DMS 273 treated with DMSO at 0.1 percent for 48 hours (cell line): Measurements from ENCODE around the gene TMEM106C.

Experiments
- DNase-seq: peaks from one replicate; lab custom pipeline; 2025; lab: John Stamatoyannopoulos, UW

The TMEM106C gene

DNA sequence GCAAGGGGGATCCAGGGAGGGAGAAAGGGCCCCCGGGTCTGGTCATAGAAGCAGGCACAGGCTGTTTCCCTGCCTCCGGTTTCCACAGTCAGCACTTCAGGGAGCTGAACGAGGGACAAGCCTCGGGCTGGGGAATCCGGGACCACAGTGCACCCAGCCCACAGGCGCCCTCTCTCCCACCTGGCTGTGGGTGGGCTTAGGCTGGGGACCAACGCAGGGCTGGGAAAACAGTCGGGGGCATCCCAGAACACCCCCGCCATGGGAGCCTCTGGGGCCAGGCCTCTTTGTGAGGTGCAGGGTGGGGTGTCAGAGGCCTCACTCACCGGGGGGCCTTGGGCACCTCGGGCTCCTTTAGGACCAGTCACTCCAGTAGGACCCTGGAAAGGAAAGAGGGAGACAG, 16.3 kb downstream of the TMEM106C start:
- no peak for DNase-seq

DNA sequence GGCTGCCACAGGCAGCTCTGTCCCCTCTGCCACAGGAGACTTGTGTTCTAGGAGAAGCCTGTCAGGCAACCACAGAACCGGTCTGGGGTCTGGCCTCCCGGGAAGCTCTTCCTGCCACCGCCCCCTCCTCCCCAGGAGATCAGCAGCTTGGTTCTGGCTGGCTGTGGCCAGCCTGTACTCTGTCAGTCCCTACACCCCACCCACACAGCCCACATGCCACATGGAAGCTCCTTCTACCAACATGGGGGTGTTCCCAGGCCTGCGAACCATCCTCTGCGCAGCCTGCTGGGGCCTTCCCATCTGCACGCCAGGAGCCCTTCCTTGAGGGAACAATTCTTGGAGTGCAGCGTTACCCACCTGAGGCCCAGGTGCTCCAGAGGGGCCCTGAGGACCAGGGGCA, 16.8 kb downstream of the TMEM106C start:
- no peak for DNase-seq

DNA sequence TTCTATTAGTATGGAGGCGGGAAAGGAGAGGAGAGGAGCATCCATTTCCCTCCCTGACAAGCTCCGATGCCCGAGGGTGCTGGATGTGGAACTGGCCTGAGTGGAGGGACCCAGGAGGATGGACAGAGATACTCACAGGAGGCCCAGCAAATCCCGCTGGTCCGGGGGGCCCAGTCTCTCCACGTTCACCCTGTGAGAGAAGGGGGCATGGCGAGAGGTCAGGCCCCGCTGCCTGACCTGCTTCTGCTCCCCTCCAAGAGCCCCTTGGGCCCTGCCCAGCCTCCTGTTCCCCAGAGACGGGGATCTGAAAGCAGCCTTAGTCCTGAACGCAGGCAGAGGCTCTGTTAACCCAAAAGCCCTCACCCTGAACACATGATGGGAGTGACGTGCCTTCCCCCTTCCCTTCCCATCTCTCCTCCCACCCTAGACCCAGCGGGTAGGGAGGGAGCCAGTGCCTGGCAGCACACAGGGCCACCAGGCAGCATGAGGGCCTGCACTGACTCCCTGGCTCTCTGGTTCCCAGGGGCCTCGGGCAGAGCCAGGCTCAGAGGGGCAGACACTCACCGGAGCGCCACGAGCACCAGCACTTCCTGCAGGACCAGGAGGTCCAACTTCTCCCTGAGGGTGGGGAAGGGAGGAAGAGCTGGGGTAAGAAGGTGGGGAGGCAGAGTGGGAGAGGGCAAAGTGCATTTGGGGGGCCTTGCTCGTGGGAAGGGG, 17.5 kb downstream of the TMEM106C start:
- no peak for DNase-seq

DNA sequence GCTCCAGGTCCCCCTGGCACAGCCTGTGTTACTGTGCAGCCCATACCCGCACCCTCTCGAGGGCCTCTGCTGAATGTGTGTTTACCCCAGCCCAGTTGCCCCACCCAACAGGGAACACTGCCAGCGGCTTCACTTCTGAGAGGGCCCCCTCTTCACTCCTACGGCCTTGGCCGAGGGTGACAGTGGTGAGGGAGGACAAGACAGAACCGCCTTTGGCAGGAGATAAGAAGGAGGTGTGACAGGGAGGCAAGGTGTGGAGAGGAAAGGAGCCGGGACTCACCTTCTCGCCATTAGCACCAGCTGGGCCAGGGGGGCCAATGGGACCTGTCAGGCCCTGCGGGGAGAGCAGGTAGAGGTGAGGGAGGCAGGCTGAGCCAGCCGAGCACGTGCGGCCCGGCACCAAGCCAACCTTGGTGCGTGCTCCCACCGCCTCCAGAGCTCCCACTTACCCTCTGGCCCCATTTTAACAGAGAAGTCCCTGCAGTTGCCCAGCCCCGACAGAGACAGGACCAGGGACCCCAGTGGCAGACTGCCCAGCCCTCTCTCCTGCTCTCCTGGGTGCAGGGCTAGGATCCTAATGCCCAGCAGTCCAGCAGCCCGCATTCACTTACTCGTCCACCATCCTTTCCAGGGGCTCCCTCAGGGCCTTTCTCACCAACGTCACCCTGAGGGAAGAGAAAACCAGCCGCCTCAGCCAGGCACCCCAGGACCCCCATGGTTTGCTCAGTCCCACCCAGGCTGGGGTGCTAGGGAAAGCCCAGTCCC, 18.3 kb downstream of the TMEM106C start:
- DNase-seq, result no peak

DNA sequence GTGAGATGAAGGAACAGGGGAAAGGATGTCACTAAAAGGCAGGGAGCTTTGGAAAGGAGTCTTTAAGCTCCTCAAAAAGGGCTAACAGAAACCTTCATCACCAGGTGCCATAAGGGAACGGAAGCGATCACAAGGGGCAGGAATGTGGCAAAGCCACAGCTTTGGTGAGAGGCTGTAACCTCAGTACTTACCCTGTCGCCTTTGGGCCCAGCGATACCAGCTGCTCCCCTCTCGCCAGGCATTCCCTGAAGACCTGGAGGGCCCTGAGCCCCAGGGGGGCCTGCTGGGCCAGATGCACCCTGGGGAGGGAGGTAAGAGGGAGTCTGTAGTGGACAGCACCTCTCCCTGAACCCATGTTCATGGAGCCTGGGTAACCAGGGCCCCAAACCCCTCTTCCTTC, 18.9 kb downstream of the TMEM106C start:
- no peak for DNase-seq

DNA sequence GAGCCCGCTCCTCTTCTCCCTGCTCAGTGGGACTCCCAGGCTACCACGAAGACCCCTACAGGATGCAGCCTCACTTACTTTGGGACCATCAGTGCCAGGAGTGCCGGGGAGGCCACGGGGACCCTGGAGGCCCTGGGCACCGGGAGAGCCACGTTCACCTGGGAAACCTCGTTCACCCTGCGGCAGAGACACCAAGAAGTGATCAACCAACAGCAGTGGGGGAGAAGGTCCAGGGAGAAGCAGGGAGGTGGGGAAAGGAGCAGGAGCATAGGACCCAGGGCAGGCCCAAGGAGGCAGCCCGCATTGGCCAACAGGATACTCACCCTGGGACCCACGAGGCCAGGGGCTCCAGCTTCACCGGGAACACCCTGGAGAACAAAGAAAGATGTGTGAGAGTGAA, 19.4 kb downstream of the TMEM106C start:
- DNase-seq, result no peak

DNA sequence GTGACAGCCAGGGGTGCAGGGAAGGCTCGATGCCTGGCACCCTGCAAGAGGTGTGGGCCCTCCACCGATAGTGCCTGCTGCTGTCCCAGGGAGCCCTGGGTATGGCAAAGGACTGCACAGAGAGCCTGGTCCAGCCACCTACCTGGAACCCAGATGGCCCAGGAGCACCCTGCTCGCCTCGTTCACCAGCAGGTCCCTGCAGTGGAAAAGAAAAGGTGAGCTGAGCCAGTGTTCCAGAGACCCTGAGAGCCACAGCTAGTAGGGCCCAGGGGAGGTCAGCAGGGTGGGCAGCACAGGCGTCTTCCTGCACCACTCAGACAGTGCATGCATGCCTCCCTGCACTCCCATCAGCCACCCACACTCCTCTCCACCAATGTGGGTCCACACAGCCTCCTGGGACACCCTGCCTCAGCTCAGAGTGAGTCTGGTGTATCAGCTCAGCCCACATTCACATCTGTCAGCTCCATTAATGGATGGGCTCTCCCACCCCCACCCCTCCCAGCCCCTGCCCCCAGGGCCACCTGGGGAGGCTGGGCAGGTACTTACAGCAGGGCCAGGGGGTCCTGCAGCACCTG, 20.2 kb downstream of the TMEM106C start:
- no peak for DNase-seq

DNA sequence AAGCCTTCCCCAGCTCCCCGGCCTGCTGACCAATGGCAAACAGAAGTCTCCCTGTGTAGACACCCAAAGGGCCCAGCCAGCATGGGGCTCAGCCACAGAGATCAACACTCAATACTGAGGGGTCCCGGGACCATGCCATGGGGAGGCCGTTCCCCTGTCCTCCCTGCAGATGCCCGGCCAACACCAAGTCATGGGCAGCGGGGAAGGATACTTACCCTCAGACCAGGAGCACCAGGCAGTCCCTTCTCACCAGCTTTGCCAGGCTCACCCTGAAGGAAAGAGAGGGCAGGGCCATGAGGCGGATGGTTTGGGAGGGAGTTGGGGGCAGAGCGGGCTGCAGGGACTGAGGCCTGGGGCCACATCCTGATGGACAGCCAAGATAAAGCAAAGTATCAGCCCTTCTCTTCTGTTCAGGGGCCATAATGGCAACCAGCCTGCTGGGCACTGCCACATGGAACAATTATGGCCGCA, 21.0 kb downstream of the TMEM106C start:
- no peak for DNase-seq

DNA sequence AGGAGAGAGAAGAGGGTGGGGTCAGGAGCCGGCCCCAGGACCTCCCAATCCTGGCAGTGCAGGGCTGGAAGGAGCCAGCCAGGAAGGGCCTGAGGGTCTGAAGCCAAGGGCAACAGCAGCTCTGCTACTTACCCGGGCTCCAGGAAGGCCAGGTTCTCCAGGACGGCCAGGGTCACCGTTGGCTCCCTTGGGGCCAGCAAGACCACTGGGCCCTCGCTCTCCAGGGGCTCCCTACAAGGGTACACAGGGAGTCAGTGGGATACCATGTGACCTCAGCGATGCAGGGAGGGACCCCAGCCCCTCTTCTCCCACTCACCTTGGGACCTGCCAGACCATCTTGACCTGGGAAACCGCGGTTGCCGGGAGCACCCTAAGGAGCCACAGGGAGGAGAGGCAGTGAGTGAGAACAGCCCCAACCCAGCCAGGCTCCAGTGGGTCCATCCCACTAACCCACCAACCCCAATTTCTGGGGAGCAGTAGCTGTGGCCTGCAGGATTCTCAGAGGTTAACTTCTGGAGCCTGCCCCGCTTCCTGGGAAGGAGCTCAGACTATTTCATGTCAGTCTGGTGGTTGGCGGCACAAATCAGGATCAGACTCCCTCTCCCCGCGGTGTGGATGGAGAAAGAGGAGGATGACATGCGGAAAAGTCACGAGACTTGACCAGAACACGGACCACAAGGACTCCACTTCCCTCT, 22.3 kb downstream of the TMEM106C start:
- no peak for DNase-seq

DNA sequence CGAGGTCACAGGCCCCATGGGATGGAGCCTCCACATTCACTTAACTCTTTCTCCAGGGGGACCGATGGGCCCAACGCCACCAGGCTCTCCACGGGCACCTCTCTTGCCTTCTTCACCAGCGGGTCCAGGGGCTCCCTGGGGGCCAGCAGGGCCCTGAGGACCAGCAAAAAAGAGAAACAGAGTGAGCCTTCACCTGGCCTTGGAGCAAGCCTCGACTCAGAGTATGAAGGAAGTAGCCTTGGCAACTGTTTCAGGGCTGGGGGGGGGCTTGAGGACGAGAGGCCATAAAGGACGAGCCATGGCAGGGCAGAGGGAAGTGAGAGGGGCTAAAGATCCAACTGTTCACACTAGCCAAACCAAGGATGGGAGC, 22.9 kb downstream of the TMEM106C start:
- no peak for DNase-seq

DNA sequence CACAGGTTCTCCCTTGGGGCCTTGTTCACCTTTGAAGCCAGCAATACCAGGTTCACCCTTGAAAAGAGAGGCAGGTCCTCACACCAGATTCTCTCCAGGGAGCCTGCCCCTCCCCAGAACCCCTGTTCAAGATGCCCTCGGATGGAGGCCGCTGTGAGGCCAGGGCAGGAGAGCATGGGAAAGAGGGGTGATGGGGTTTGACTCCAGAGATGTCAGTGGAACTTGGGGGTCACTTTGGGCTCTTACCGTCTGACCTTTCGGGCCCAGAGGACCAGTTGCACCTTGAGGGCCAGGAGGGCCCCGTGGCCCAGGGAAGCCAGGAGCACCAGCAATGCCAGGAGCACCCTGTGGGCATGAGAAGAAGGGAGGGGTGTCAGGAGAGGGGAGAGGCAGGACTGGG, 23.4 kb downstream of the TMEM106C start:
- no peak for DNase-seq

DNA sequence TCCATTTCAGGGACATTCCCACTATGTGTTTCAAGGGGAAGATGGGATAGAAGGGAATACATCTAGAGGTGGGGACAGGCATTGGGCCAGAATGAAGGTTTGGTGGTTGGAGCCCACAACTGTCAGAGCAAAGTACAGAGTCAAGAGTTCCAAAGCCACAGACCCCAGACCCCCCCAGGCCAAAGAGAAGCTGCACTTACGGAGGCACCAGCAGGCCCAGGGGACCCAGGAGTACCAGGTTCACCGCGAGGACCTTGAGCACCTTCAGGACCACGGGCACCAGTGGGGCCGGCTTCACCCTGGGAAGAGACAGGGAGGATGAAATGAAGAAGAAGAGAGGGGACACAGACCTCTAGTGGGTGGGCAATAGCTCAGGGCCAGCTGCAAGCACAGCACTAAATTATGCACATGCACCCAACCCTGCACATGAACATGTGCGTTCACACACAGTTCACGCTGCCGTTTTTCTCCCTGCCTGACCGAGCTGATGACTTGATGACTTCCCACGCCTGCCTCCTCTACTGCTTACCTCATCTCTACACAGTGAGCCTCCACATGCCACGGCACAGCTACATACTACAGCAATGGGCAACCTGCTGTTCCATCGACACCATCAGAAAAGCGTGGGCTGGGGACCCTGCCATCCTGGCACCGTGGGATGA, 24.1 kb downstream of the TMEM106C start:
- no peak for DNase-seq

DNA sequence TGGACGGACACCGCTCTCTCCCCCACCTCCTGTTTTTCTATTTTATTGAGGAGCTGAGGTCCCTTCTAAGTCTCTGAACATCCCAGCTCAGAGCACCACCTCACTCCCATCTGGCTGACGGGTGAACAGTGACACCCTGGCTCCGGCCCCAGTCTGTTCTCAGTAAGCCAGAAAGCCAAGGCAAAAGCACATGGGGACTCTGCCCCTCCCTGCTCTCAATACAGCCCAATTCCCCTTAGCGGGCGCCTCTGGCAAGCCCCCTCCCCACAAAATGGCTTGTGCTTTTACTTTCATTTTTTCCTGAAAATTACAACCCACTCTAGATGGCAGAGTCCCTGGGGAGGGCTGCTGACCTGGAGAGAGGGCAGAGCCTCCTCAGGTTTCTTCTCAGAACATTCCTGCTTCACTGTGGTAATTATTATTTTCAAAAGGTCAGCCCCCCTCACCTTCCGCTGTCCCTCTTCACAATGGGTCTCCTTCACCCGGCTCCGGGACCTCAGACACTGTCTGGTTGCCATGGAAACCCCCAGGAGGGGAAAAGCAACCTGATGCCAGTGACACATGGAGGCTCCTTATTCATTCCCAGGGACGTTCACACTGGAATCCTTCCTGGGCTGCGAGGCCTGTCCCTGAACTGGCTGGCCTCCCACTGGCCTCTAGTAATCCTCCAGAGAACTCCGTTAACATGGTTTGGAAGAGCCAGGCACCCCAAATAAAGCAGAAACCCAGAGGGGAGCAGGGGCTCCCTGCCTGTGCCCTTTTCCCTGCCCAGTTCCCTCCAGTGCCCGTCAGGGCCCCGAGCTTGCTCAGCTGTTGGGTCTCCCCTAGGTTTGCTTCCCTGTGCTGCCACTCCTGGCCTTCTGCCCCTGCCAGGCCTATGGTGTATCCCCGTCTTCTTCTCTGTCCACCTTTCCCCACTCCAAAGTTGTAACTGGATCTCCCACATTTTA, 25.0 kb downstream of the TMEM106C start:
- no peak for DNase-seq

DNA sequence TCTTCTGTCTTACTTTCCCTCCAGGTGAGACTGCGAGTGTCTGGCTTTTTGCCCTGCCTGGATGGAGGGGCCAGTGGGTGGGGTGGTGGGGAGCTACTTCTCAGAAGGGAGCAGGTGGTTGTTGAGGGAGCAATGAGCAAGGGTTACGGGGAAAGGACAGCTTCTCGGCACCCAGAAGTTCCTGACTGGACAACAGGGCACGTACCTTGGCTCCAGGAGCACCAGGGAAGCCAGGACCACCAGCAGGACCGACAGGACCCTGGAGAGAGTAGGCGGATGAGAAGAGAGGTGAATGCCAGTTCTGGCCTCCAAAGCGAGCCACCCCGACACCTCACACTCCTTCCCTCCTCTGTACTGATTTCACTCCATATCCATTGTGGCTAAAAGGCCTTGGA, 25.6 kb downstream of the TMEM106C start:
- no peak for DNase-seq

DNA sequence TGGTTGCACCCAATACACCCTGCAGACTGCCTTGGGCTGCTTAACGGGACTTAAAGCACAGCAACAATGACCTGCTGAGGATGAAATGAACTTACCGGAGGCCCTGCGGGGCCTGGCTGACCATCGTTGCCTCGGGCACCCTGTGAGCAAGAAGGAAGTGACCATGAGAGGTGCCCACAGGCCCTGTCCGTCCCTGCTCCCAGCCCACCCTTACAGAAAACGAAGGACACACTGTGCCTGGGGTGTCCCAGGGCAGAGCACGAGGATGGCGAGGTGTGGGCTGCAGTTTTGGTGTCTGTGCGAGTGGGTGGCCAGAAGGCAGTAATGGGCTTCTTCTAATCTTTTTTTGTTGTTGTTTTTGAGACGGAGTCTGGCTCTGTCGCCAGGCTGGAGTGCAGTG, 26.3 kb downstream of the TMEM106C start:
- no peak for DNase-seq

DNA sequence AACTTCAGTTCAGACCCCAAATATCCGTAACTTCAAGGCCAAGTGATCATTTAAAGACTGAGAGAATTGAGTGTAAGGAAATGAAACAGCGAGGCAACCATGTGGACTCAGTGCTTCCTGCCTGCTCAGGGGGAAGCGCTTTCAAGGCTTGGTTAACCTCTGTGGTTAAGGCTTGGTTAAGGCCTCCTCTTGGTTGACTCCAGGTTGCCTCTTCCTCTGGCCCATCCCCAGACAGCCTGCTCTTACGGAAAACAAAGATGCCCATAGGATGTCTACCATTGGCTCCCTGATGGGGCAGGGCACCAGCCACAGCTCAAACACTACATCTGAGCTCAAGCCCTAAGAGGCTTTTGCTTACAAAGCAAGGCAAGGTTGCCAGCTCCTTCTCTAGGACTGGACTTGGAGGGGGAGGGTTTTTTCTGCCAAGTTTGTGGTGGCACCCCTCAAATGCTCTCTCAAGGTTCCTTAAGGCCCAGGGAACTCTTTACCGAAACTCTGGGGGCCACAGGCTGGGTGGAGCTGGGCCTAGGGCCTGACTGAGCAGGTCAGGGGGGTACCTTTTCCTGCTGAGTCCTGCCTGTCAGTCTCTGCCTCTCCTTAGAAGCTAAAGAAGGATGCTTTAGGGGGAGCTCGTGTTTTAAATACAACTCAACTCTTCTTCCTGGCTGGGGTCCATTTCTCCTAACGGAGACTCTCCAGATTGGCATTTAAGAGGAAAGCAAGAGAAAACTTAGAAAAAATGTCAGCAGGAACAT, 27.1 kb downstream of the TMEM106C start:
- no peak for DNase-seq

DNA sequence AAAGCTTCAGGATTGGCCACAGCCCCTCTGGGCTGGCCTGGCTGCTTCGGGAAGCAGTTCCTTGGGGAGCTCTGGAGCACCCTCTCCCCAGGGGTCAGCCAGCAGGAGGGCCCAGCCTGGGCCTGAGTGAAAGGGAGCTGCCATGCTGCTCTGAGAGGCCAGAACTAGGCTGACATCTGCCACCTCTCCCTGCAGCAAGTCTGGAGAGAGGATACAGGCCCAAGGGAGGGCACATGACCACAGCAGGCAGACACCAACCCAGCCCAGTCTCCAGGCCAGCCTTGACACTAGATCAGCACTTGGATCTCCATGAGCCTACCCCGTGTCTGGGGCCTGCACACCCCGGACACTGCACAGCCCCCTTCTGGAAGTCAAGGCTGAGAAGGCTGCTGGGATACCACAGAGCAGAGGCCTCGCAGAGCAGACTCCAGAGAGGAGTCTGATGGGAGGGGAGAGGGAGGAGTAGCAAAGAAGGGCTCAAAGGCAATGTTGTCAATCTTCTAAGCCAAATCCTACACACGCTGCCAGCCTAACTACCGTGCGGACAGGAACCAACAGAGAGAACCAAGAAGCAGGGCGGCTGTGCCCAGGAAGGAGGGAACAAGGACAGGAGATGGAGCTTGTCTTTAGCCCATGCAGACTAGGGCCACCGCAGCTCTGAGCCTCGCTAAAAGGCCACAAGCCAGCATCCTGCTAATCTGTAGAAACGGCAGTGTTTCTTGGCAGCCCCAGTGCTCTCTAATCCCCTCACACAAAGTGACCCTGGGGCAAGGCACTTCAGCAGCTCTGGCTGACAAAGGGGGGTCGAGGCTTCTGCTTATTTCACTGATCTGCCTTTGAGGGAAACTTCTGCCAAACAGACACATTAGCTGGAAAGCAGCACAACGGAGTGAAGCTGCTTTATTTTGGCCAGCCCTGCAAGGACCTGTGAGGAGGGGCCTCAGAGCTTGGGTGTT, 28.0 kb downstream of the TMEM106C start:
- DNase-seq, result no peak

DNA sequence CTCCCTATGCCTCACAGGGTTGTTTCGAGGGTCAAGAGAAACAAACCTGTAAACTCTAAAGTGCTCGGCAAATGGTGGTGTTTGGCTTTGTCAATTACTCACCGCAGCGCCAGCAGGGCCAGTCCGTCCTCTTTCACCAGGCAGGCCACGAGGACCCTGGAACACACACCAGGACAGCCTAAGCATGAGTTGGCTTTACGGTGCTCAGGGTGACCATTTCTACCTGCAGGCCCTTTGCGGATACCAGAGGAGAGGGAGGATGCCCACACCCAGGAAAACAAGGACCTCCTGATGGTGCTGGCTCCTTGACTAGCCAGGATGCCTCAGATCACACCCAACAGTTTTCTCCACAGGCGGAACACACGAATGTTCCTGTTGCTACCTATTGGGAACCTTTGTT, 29.4 kb downstream of the TMEM106C start:
- no peak for DNase-seq

DNA sequence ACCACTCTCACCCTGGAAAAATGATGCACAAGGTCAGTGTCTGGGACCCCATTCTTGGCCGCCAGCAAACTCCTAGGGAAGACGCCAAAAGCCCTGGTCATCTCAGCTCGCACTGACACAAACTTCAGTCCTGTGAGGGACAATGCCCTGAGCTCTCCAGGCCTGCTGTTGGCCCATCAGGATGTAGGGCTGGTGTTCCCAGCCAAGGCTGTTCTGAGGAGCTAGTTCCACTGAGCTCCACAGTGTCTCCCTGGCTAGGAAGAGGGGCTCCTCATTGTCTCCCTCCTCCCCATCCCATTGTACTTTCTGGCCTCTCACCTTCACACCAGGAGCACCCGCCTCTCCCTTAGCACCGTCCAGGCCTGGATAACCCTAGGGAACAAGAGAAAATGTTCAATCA, 30.1 kb downstream of the TMEM106C start:
- DNase-seq, result no peak
